Esophagus muscularis mucosa (tissue), 3 donors: ENCODE data around the gene UTP4.

Experiments used
- CTCF ChIP-seq, 3 experiments: fragments of 200-600 bp in 2 of 3; fragments of 450-650 bp in 1 of 3; sonication (generic) in 2 of 3; IDR thresholded peaks; one replicate each; pipeline ENCODE4 v1.5.1; 2017 to 2019; ENCODE audit warnings: antibody characterized with exemption in 3 of 3, mild to moderate bottlenecking in 2 of 3, moderate library complexity in 1 of 3
- POLR2A ChIP-seq: fragments of 450-650 bp; IDR thresholded peaks from one replicate; pipeline ENCODE4 v1.6.1; 2017; ENCODE audit warnings: antibody characterized with exemption, moderate library complexity, mild to moderate bottlenecking, low read depth
- POLR2AphosphoS5 ChIP-seq, 2 donors: sonication (generic); formaldehyde crosslinking; IDR thresholded peaks; one replicate each; pipeline ENCODE4 v1.6.1; 2017; ENCODE audit warnings: antibody characterized with exemption in 2 of 2

- TF ChIP-seq POLR2A (no peak), CTCF (IDR thresholded peaks at IDR 0.05) (no peak), POLR2AphosphoS5 (IDR thresholded peaks at IDR 0.05) (no peak)
Measured at GRCh38 chr16:69160192-69160591, 27.7 kb downstream of the UTP4 start.
